ENCODE measurements around the gene GATD1.

The GATD1 gene

GRCh38 chr11:813072-813455, 35.8 kb upstream of the GATD1 start:
- no peak for DNase-seq (ENCODE audit: extremely low read depth in 1 of 2, low read depth in 1 of 2)

DNA sequence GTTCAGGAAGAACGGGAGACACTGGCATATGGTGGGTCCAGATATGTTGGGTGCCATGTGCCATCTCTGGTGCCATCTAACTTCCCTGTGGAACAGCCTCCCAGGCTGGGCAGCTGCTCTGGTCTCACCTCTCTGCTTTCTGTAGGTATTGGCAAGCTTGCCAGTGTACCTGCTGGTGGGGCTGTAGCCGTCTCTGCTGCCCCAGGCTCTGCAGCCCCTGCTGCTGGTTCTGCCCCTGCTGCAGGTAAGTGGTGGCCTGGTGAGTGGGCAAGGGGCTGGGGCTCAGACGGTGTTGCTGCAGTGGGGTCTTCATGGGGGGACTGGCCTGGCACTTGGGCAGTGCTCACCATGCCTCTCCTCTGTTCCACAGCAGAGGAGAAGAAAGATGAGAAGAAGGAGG, 35.1 kb upstream of the GATD1 start:
- no peak for DNase-seq (ENCODE audit: extremely low read depth in 1 of 2, low read depth in 1 of 2)

DNA sequence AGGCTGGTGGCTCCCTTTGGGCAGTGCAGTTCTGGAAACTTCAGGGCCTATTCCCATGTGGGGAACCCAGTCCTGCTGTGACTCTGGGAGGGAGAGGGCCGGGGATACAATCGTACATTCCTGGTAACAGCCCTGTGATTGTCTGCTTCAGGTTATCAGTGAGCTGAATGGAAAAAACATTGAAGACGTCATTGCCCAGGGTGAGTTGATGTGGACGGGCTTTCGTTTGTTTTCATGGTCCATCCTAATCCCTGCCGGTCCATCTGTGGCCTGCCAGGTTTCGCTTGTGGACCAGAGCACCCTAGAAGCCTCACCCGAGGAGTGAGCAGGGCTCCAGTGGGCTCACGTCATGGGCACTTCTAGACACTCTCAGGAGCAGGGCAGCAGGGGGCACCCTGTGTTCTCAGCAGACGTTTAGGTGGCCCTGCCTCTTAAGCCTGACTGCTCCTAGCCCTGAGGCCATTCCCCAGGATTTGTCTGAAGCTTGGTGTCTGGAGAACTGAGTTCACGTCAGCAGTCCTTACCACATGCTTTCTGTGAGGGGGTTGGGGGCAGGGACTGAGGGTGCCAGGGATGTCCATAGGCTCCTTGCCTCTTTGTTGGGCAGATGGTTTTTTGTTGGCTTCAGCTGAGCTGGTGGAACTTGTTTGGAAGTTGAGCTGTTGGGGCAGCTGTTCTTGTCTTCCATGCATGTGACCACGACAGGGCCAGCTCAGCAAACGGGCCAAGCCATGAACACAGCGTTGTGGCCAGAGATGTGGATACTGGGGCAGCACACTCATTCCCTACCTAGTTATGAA, 34.4 kb upstream of the GATD1 start:
- DNase-seq (ENCODE audit: extremely low read depth in 1 of 2, low read depth in 1 of 2): no peak

DNA sequence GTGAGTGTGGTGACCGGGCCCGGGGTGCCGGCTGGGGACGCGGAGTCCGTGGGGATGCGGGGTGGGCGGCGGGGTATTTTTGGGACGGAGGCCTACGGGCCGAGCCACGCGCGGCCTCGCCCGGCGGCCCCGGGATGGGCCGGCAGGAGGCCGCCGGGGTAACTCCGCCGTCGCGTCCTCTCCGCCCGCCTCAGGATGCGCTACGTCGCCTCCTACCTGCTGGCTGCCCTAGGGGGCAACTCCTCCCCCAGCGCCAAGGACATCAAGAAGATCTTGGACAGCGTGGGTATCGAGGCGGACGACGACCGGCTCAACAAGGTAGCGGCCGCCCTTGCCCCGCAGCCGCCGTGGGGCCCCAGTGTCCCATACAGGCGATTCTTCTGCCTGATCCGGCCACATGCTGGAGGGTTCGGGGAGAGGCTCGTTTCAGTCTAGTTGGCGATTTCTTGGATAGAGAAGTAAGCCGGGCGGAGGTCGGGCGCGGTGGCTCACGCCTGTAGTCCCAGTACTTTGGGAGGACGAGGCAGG, 32.8 kb upstream of the GATD1 start:
- no peak for DNase-seq (ENCODE audit: extremely low read depth in 1 of 2, low read depth in 1 of 2)

GRCh38 chr11:809287-810039, 32.2 kb upstream of the GATD1 start, which contains the start of gene RPLP2:
TSS of gene RPLP2 (plus strand) at chr11:809967. CDS start at chr11:810235, 268 bp downstream.
- DNase-seq (ENCODE audit: extremely low read depth in 1 of 2, low read depth in 1 of 2): peak; percentile 92 to 98

- no peak for DNase-seq (ENCODE audit: extremely low read depth in 1 of 2, low read depth in 1 of 2)
Observed at GRCh38 chr11:808427-809286, 31.4 kb upstream of the GATD1 start.

DNA sequence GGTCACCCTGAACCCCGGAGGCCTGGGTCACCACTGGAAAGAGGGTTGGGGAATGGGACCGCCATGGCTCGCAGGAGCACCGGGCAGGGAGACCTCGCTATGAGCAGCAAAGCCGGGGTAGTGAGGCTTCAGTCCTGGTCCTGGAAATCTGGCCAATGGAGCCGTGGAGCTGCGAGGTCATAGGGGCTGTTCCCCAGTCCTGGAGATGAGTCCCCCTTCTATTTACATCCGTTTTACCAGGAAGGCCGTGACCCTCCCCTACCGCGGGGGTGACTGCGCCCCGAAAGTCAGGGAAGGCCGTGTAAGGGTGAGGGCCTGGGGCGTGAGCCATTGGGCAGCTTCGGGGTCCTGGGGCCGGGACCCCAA, 27.3 kb upstream of the GATD1 start:
- no peak for DNase-seq (ENCODE audit: extremely low read depth in 1 of 2, low read depth in 1 of 2)

- no peak for DNase-seq (ENCODE audit: extremely low read depth in 1 of 2, low read depth in 1 of 2)
Observed at GRCh38 chr11:803770-804598, 26.7 kb upstream of the GATD1 start.

- no peak for DNase-seq (ENCODE audit: extremely low read depth in 1 of 2, low read depth in 1 of 2)
Observed at GRCh38 chr11:803467-803742, 26.1 kb upstream of the GATD1 start.

DNA sequence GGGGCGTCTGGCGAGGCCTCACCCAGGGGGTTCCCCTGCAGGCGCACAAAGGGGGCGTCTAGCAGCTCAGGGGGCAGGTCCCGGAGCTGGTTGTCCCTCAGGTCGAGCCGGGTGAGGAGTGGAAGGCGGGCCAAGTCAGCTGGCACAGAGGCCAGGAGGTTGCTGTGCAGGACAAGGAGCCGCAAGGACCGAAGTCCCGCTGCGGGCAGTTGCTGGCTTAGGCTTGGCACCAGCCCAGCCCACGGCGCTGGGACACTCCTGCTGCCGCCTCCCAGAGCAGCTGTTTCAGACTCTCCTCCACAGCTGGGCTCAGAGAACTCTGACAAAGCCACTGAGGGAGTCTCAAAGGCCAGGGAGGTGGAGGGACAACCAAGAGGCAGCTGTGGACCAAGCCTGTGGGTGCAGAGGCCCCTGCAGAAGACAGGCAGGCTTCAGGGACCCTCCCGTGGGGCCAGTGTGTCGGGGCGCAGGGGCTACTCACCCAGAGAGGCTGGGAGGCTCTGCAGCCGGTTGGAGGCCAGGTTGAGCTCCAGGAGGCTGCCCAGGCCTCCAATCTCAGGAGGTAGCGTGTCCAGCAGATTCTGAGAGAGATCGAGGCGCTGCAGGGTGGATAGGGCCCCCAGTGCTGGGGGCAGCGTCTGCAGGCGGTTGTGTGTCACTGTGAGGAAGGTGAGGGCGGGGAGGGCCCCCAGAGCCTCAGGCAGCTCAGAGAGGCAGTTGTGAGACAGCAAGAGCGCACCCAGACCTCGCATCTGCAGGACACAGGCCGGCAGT, 25.6 kb upstream of the GATD1 start:
- DNase-seq (ENCODE audit: extremely low read depth in 1 of 2, low read depth in 1 of 2): no peak

DNA sequence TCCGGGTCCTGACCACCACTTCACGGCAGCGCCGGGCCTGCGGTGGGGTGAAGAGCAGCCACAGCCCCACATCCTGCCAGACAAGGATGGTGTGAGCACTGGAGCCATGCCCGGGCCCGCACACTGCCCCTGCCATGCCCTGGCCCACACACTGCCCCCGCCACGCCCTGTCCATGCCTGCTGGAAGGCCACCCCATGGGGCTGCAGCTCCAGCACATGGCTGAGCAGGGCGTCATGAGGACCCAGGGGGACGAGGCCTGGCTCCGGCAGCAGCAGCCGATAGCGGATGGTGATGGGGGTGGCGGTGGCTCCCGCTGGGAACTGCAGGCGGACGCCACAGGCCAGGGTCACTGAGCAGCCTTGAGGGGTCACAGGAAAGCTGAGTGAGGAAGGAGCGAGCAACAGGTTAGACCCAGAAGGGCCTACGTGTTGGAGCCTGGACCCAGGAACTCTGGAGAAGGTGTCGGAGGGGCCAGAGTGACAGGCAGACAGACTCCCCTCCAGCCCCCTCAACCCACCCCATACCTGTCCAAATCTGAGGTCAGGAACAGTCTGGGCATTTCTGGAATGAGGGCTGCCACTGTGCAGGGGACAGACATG, 24.8 kb upstream of the GATD1 start:
- DNase-seq (ENCODE audit: extremely low read depth in 1 of 2, low read depth in 1 of 2): no peak

- DNase-seq (ENCODE audit: extremely low read depth in 1 of 2, low read depth in 1 of 2): no peak
Observed at GRCh38 chr11:801097-801780, 24.0 kb upstream of the GATD1 start.

- DNase-seq (ENCODE audit: extremely low read depth in 1 of 2, low read depth in 1 of 2): no peak
Observed at GRCh38 chr11:800473-800872, 23.2 kb upstream of the GATD1 start.

DNA sequence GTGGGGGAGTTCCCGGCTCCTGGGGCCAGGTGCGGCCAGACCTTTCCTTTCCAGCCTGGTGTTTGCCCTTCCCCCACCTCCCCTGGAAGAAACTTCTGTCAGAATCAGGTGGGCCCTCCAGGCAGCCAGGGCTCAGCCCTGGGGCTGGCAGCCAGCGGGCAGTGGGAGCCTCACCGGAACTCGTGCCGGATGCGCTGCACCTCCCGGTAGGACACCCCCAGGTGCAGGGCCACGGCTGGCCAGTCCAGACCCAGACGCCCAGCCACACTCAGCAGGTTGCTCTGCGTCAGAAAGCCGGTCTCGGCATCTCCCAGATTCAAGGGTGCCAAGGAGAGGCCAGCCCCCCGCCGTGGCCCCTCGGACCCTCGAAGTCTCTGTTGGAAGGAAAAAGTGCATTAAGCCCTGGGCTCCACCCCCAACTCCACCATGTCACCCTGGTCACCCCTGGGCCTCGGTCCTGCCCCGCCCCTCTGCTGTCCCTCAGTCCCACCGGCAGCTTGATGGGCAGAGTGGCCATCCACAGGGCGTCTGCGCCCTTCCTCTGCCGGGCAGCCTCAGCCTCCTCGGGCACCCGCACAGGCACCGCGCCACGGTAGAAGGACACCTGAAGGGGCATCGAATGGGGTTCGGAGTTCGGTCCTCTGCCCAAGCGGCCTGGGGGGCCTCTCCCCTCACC, 22.5 kb upstream of the GATD1 start:
- no peak for DNase-seq (ENCODE audit: extremely low read depth in 1 of 2, low read depth in 1 of 2)

GRCh38 chr11:798093-798713, 20.9 kb upstream of the GATD1 start, which contains the start of gene SLC25A22:
TSS of gene SLC25A22 (minus strand) at chr11:798281. CDS start at chr11:795006, 3,275 bp downstream.
- peak; percentile 51 to 79 for DNase-seq (ENCODE audit: extremely low read depth in 1 of 2, low read depth in 1 of 2)

DNA sequence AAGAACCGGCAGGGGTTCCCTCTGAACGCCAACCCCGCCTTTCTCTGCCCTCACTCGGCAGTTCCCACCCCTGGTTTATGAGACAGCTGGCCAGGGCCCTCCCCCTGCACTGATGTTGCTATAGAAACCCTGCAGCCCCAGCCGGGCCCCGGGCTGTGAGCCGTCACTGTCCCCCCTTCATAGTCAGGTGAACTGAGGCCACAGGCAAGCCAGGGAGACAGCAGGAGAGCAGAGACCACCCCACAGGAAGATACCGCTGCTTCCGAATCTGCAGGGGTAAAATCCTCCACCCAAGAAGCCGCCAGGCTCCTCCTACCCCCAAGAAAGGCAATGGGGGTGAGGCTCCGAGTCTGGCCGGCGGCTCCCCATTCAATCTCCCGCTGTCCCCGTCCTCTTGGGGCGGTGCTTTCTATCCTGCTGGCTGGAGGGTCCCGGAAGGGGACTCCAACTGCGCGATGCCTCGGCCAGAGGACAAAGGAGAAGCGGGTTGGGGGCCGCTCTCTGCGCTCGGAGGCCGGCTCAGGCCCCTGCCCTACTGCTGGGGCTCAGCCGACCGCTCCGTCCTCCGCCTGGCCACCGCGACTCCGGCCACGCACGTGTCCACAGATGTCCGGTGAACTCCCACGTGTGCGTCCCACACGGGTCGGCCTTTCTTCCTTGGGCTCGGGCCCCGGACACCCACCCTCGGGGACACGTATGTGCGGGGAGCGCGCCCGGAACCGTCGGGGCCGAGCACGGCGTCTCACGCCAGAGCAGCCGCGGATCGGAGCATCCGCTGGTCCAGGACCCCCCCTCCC, 20.2 kb upstream of the GATD1 start:
- peak; percentile 52 to 63 for DNase-seq (ENCODE audit: extremely low read depth in 1 of 2, low read depth in 1 of 2)
